BE2C (cell line): ENCODE data around the gene NLGN3.
A peak's percentile ranks its signal among the peaks of the same experiment; 100 is the strongest.

Source experiments
- DNase-seq: peaks from one replicate; pipeline ENCODE4 v3.0.0-alpha.2; 2020
- H3K27me3 ChIP-seq: fragments of 250-450 bp; sonication (Bioruptor Pico); 2 replicates; pipeline ENCODE4 v1.5.1; 2020; ENCODE audit warnings: mild to moderate bottlenecking
- H3K36me3 ChIP-seq: fragments of 250-450 bp; sonication (Bioruptor Pico); 2 replicates; pipeline ENCODE4 v1.5.1; 2020; ENCODE audit warnings: mild to moderate bottlenecking
- H3K4me1 ChIP-seq: fragments of 250-450 bp; sonication (Bioruptor Pico); 2 replicates; pipeline ENCODE4 v1.5.1; 2020
- H3K4me3 ChIP-seq: 2 replicates; pipeline ENCODE4 v1.5.1; 2011; ENCODE audit warnings: low read depth, low read length
- H3K9me3 ChIP-seq: fragments of 250-450 bp; sonication (Bioruptor Pico); 2 replicates; pipeline ENCODE4 v1.5.1; 2020
- TF ChIP-seq, protein P1 (sequence below): IDR thresholded peaks from 2 replicates; pipeline ENCODE4 v1.5.1; 2012; ENCODE audit warnings: mild to moderate bottlenecking, low read depth, low read length

The NLGN3 gene

DNA sequence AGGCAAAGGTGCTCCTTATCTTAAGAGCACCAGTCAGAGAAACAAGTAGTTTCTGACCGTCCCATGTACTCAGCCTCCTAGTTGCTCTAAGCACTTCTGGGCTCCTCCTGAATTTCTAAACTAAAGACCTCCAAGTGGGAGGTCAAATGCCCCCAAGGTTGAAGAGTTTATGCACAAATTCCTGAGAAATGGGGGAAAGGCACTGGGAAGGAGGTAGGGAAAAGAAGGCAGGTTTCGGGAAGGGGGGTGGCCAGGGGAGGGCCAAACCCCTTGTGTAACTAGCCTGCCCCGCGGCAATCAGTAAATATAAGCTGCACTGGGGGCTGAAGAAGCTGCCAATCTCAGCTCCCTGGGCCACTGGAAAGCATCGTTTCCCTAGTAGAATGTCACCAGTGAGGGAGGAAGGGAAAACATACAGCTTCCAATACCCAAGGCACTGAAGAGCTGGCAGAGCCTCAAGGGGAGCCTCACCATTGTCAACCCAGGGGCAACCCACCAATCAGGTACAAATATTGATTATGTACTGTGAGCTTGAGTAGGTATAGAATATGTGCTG lies 45.6 kb upstream of the NLGN3 start:
- DNase-seq = no peak
- Histone ChIP-seq H3K27me3 (no peaks in the 10 kb centered on the region), H3K4me3 (no peak overlapping the region), H3K9me3 (no peaks in the 10 kb centered on the region), H3K36me3 (no peaks in the 10 kb centered on the region), H3K4me1 (peaks cover 11% of the 10 kb centered on the region)
- TF ChIP-seq, protein P1, sequence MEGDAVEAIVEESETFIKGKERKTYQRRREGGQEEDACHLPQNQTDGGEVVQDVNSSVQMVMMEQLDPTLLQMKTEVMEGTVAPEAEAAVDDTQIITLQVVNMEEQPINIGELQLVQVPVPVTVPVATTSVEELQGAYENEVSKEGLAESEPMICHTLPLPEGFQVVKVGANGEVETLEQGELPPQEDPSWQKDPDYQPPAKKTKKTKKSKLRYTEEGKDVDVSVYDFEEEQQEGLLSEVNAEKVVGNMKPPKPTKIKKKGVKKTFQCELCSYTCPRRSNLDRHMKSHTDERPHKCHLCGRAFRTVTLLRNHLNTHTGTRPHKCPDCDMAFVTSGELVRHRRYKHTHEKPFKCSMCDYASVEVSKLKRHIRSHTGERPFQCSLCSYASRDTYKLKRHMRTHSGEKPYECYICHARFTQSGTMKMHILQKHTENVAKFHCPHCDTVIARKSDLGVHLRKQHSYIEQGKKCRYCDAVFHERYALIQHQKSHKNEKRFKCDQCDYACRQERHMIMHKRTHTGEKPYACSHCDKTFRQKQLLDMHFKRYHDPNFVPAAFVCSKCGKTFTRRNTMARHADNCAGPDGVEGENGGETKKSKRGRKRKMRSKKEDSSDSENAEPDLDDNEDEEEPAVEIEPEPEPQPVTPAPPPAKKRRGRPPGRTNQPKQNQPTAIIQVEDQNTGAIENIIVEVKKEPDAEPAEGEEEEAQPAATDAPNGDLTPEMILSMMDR = no peak

DNA sequence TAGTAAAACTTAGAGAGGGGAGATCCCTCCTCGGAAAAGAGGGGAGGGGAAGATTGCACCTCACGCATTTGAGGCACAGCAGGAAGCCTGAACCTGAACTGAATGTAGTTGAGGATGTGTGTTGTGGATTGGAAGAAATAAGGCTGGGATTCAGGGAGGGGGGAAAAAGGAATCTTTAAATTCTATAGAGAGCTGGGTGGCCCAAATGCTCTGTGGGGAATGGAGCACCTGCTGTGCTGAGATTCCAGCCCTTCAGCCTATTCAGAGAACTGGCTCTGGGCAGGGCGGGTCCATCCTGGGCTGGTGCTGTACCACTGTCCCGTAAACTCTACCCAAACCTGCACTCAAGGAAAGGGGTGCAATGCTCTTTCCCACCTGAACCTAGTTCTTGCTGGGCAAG lies 44.9 kb upstream of the NLGN3 start:
- peaks cover 13% of the 10 kb centered on the region for H3K4me1 ChIP-seq
- H3K4me3 ChIP-seq = no peak overlapping the region
- no peaks in the 10 kb centered on the region for H3K36me3 ChIP-seq
- H3K27me3 ChIP-seq = no peaks in the 10 kb centered on the region
- H3K9me3 ChIP-seq = no peaks in the 10 kb centered on the region
- TF ChIP-seq, protein P1 = no peak
- DNase-seq = no peak

- Histone ChIP-seq H3K9me3 (no peaks in the 10 kb centered on the region), H3K36me3 (no peaks in the 10 kb centered on the region), H3K27me3 (no peaks in the 10 kb centered on the region), H3K4me3 (no peak overlapping the region), H3K4me1 (peaks cover 13% of the 10 kb centered on the region)
- DNase-seq = no peak
- TF ChIP-seq, protein P1 = 0 out of 2 replicates have a peak, but pooled peaks have one; percentile 3
Observed at GRCh38 chrX:71100581-71101505, 43.8 kb upstream of the NLGN3 start.

DNA sequence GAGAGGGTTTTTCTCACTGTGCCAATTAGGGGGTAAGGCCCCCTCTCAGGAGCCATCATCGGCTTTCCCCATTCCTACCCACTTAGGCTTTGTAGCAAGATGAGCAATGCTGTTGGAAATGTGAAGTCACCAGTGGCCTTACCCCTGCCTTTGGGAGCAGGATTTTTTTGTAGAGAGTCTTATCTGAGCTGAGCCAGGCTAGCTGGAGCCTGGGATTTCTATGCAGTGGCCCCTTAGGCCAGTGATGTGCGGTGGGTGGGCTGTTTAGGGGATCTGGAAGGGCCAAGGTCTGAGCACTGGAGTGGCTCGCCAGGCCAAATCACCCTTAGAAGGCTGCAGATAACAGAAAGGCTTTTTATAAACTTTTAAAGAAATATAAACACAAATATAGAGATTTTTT lies 42.3 kb upstream of the NLGN3 start:
- H3K4me3 ChIP-seq = no peak overlapping the region
- no peaks in the 10 kb centered on the region for H3K27me3 ChIP-seq
- no peaks in the 10 kb centered on the region for H3K9me3 ChIP-seq
- no peaks in the 10 kb centered on the region for H3K36me3 ChIP-seq
- DNase-seq = peak; percentile 27
- peaks cover 14% of the 10 kb centered on the region for H3K4me1 ChIP-seq
- TF ChIP-seq, protein P1 = no peak

GRCh38 chrX:71103110-71103983 lies 41.3 kb upstream of the NLGN3 start:
- Histone ChIP-seq H3K36me3 (no peaks in the 10 kb centered on the region), H3K4me3 (peak overlapping the region; percentile 21), H3K27me3 (no peaks in the 10 kb centered on the region), H3K4me1 (peaks cover 20% of the 10 kb centered on the region), H3K9me3 (no peaks in the 10 kb centered on the region)
- DNase-seq = peak; percentile 76
- TF ChIP-seq, protein P1 = no peak
